Skin epidermis (tissue), 12 donors: ENCODE results near the gene CERS5.

Experiments used
- H3K27ac ChIP-seq, 21 experiments: fragments of 200-600 bp; sonication (generic) in 11 of 21; one replicate each; pipeline ENCODE4 v1.5.0; 2020; ENCODE audit warnings: mild to moderate bottlenecking in 3 of 21, inconsistent platforms in 2 of 21, moderate library complexity in 2 of 21
- H3K4me3 ChIP-seq, 7 experiments: fragments of 200-600 bp; sonication (generic) in 2 of 7; one replicate each; pipeline ENCODE4 v1.5.0; 2020; ENCODE audit warnings: inconsistent platforms in 2 of 7, mild to moderate bottlenecking in 2 of 7, moderate library complexity in 1 of 7

Gene CERS5

GRCh38 chr12:50147281-50147680 is 19.9 kb downstream of the CERS5 start:
- Histone ChIP-seq H3K4me3 (no peak overlapping the region), H3K27ac (no peak overlapping the region)

GRCh38 chr12:50145439-50145838 is 21.7 kb downstream of the CERS5 start:
- Histone ChIP-seq H3K27ac (no peak overlapping the region), H3K4me3 (no peak overlapping the region)

GRCh38 chr12:50142993-50143392 is 24.2 kb downstream of the CERS5 start:
- Histone ChIP-seq H3K4me3 (no peak overlapping the region), H3K27ac (peak overlapping the region in 1 of 21 experiments; percentile 42)

GRCh38 chr12:50132505-50133135 is 34.5 kb downstream of the CERS5 start:
- H3K4me3 ChIP-seq = no peak overlapping the region
- H3K27ac ChIP-seq = no peak overlapping the region

GRCh38 chr12:50129290-50129689 is 37.9 kb downstream of the CERS5 start:
- H3K4me3 ChIP-seq = no peak overlapping the region
- peak overlapping the region in 1 of 21 experiments; percentile 39 for H3K27ac ChIP-seq

- Histone ChIP-seq H3K27ac (no peak overlapping the region), H3K4me3 (no peak overlapping the region)
These were observed 39.6 kb downstream of the CERS5 start for GRCh38 chr12:50127546-50127945.

- H3K4me3 ChIP-seq = no peak overlapping the region
- H3K27ac ChIP-seq = no peak overlapping the region
These were observed 44.0 kb downstream of the CERS5 start for GRCh38 chr12:50123203-50123602.

- Histone ChIP-seq H3K27ac (no peak overlapping the region), H3K4me3 (no peak overlapping the region)
These were observed 45.5 kb downstream of the CERS5 start for GRCh38 chr12:50121641-50122040.

GRCh38 chr12:50120953-50121352 is 46.2 kb downstream of the CERS5 start:
- no peak overlapping the region for H3K4me3 ChIP-seq
- H3K27ac ChIP-seq = no peak overlapping the region

- Histone ChIP-seq H3K27ac (no peak overlapping the region), H3K4me3 (no peak overlapping the region)
These were observed 46.6 kb downstream of the CERS5 start for GRCh38 chr12:50120521-50120920.

- Histone ChIP-seq H3K27ac (no peak overlapping the region), H3K4me3 (no peak overlapping the region)
These were observed 47.8 kb downstream of the CERS5 start for GRCh38 chr12:50119387-50119786.

GRCh38 chr12:50117057-50117622 is 50.0 kb downstream of the CERS5 start:
- Histone ChIP-seq H3K27ac (no peak overlapping the region), H3K4me3 (no peak overlapping the region)

- Histone ChIP-seq H3K4me3 (peak overlapping the region; percentile 74 to 96 (median 90)), H3K27ac (peak overlapping the region; percentile 57 to 97 (median 90))
These were observed 54.5 kb downstream of the CERS5 start for GRCh38 chr12:50112456-50113218.

- Histone ChIP-seq H3K27ac (peak within 1 kb of the TSS; percentile 57 to 97 (median 90)), H3K4me3 (peak within 1 kb of the TSS; percentile 74 to 96 (median 90))
These were observed 55.3 kb downstream of the CERS5 start, which contains the start of gene COX14 for GRCh38 chr12:50111693-50112455. Gene COX14 (plus strand): TSS chr12:50112236. CDS start chr12:50120044, 7,808 bp downstream.

- Histone ChIP-seq H3K4me3 (peak overlapping the region in 5 of 7 experiments; percentile 8 to 91 (median 24)), H3K27ac (peak overlapping the region in 20 of 21 experiments; percentile 5 to 93 (median 58))
These were observed 55.8 kb downstream of the CERS5 start for GRCh38 chr12:50111395-50111692.

GRCh38 chr12:50110762-50111351 is 56.3 kb downstream of the CERS5 start:
- Histone ChIP-seq H3K27ac (peak overlapping the region in 20 of 21 experiments; percentile 5 to 93 (median 64)), H3K4me3 (peak overlapping the region in 3 of 7 experiments; percentile 8 to 75 (median 21))

- H3K4me3 ChIP-seq = no peak overlapping the region
- peak overlapping the region in 20 of 21 experiments; percentile 5 to 93 (median 64) for H3K27ac ChIP-seq
These were observed 56.9 kb downstream of the CERS5 start for GRCh38 chr12:50110127-50110761.

GRCh38 chr12:50109319-50109718 is 57.9 kb downstream of the CERS5 start:
- Histone ChIP-seq H3K4me3 (no peak overlapping the region), H3K27ac (peak overlapping the region in 13 of 21 experiments; percentile 13 to 93 (median 73))
